Measurements from ENCODE around the gene HOXA5. TPM values are rescaled to one million over a fixed set of nuclear protein-coding genes. Genes with fewer than 3 reads are reported as not detected.

Gene HOXA5
- total RNA-seq, 1 donor from 2014 or later, result not detected

DNA sequence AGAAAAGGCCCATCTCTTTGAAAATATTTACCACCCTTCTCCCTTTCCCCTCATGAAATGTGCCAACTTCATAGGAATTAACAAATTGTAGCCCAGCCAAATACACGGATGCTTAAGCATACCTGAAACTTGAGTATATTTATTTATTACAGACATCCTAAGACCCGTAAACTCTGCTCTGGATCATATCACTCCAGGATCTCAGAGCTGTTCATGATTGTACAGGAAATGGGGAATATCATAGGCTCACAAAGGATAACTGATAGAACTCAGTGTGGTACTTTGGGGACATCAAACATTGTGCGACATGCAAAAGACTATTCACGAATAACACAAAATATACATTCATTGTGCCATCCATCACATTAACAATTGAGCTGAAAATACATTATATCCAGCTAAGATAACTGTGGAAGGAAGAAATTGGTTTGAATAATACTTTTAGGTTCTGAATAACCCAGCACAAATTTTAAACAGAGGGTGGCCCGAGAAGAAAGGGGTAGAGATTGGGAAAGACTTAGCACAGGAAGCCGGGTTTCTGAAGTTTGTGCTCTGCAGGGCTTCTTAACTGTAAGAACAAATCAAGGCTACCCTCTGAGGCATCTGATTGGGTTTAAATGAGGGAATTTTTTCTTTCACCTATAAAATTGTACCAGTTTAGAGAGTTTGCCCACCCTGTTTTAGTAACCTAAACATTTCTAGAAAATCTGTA is 50.1 kb downstream of the HOXA5 start:
- Histone ChIP-seq H3K9me3 (replicated peaks) (no peaks in the 10 kb centered on the region), H3K27me3 (ENCODE audit: low read depth) (peaks cover 100% of the 10 kb centered on the region), H3K4me3 (no peak overlapping the region), H3K4me1 (peaks cover 25% of the 10 kb centered on the region), H3K27ac (replicated peaks) (no peak overlapping the region), H3K36me3 (no peaks in the 10 kb centered on the region)
- intact Hi-C loops (cut with micrococcal nuclease), result no loop called here
- DNase-seq, result no peak
- TF ChIP-seq, protein P1, sequence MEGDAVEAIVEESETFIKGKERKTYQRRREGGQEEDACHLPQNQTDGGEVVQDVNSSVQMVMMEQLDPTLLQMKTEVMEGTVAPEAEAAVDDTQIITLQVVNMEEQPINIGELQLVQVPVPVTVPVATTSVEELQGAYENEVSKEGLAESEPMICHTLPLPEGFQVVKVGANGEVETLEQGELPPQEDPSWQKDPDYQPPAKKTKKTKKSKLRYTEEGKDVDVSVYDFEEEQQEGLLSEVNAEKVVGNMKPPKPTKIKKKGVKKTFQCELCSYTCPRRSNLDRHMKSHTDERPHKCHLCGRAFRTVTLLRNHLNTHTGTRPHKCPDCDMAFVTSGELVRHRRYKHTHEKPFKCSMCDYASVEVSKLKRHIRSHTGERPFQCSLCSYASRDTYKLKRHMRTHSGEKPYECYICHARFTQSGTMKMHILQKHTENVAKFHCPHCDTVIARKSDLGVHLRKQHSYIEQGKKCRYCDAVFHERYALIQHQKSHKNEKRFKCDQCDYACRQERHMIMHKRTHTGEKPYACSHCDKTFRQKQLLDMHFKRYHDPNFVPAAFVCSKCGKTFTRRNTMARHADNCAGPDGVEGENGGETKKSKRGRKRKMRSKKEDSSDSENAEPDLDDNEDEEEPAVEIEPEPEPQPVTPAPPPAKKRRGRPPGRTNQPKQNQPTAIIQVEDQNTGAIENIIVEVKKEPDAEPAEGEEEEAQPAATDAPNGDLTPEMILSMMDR (IDR thresholded peaks at IDR 0.05; ENCODE audit: borderline replicate concordance), result no peak

DNA sequence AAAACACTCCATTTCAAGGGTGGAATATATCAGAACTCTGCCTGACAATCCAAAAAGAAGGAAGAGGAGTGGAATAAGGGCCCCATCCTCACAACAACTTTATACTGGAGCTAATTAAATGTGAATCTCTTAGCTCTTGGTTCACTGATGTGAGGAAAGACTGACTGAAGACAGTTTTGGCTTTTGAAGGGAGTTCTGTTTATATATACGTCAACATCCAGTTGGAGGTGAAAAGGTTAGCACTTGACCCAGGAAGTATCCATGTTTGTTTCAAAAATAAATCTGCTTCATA is 50.7 kb downstream of the HOXA5 start:
- Histone ChIP-seq H3K4me1 (peaks cover 25% of the 10 kb centered on the region), H3K4me3 (no peak overlapping the region), H3K27me3 (ENCODE audit: low read depth) (peaks cover 100% of the 10 kb centered on the region), H3K9me3 (replicated peaks) (no peaks in the 10 kb centered on the region), H3K36me3 (no peaks in the 10 kb centered on the region), H3K27ac (replicated peaks) (no peak overlapping the region)
- TF ChIP-seq, protein P1 (IDR thresholded peaks at IDR 0.05; ENCODE audit: borderline replicate concordance), result no peak
- no peak for DNase-seq
- intact Hi-C loops (cut with micrococcal nuclease), result no loop called here

DNA sequence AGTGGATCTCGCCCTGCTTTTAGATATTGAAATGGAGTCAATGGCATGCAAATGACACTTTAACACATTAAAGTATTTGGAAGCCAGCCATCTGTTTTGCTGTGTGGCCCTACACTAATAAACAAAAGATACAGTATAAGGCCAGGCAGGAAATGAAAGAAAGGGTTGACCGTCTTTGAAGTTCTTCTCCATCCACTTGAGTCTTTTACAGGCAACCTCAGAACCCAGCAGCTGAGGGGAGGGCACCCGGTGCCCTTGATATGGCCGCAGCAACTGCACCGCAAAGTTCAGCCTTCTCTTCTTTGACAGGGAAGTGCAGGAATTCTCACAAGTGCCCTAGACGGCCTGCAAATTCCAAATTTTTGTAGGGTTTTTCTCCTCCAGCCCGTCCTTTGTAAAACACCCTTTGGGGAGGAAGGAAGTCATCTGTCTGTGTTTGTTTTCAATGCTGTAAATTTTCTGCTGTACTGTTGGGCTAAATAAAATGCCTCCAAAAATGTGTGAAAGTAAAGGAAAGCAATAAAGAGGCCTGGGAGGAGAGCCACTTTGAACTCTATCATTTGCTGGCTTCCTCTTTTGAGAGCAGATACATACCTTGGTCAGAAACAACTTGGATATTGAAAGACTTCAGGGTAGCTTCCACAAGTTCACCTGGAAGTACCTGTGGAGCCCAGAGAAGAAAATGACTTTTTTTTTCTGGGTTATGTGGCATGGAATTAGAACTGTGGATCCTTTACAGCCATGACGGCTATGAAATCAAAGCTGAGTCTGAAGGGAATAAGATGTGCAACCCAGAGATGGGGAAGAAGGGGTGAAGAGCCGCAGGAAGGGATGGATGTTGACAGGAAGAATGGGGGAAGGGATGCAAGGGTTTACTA is 51.3 kb downstream of the HOXA5 start:
- H3K36me3 ChIP-seq, result no peaks in the 10 kb centered on the region
- no peak overlapping the region for H3K4me3 ChIP-seq
- intact Hi-C loops (cut with micrococcal nuclease), result no loop called here
- TF ChIP-seq, protein P1 (IDR thresholded peaks at IDR 0.05; ENCODE audit: borderline replicate concordance), result no peak
- peaks cover 100% of the 10 kb centered on the region for H3K27me3 ChIP-seq (ENCODE audit: low read depth)
- H3K4me1 ChIP-seq, result peaks cover 20% of the 10 kb centered on the region
- no peaks in the 10 kb centered on the region for H3K9me3 ChIP-seq (replicated peaks)
- no peak for DNase-seq
- H3K27ac ChIP-seq (replicated peaks), result no peak overlapping the region

- H3K36me3 ChIP-seq, result no peaks in the 10 kb centered on the region
- intact Hi-C loops (cut with micrococcal nuclease), result no loop called here
- peaks cover 9% of the 10 kb centered on the region for H3K4me1 ChIP-seq
- H3K27ac ChIP-seq (replicated peaks), result no peak overlapping the region
- no peak for DNase-seq
- peaks cover 100% of the 10 kb centered on the region for H3K27me3 ChIP-seq (ENCODE audit: low read depth)
- H3K9me3 ChIP-seq (replicated peaks), result no peaks in the 10 kb centered on the region
- no peak overlapping the region for H3K4me3 ChIP-seq
- TF ChIP-seq, protein P1 (IDR thresholded peaks at IDR 0.05; ENCODE audit: borderline replicate concordance), result no peak
Measured at GRCh38 chr7:27091105-27091504, 52.4 kb downstream of the HOXA5 start.

Small RNA genes lying within 50 kb of the gene (microRNA-seq; reads per million reads assigned to microRNA genes)
- gene MIR196B, result 6.6 reads per million, percentile 19 among the genes with 10 or more reads in this experiment

Other genes with a start within 250 kb of the HOXA5 start
- not detected for gene HOXA1, start 47.7 kb downstream of the HOXA5 start, total RNA-seq
- not detected for gene HOXA2, start 41.0 kb downstream of the HOXA5 start, total RNA-seq
- gene HOXA4, start 12.9 kb downstream of the HOXA5 start, total RNA-seq, result not detected
- not detected for gene HOXA6, start 4.1 kb upstream of the HOXA5 start, total RNA-seq
- gene HOXA3, start 8.9 kb upstream of the HOXA5 start, total RNA-seq, result not detected
- 0.36 TPM for gene HOXA7, start 13.0 kb upstream of the HOXA5 start, total RNA-seq
- gene HOXA9, start 21.9 kb upstream of the HOXA5 start, total RNA-seq, result not detected
- gene HOXA10, start 30.6 kb upstream of the HOXA5 start, total RNA-seq, result not detected
- not detected for gene HOXA11, start 41.6 kb upstream of the HOXA5 start, total RNA-seq
- not detected for gene HOXA13, start 56.4 kb upstream of the HOXA5 start, total RNA-seq
- gene EVX1, start 99.1 kb upstream of the HOXA5 start, total RNA-seq, result not detected